K562 (cell line): ENCODE data around the gene SGMS1. TPM values are rescaled to one million over a fixed set of nuclear protein-coding genes. Genes with fewer than 3 reads are reported as not detected.

Experiments
- ERF ChIP-seq: fragments of 450-650 bp; formaldehyde crosslinking; IDR thresholded peaks from 2 replicates; pipeline ENCODE4 v1.4.0; 2020; ENCODE audit warnings: mild to moderate bottlenecking, mixed read lengths
- KLF1 ChIP-seq: fragments of 450-650 bp; IDR thresholded peaks from 2 replicates; pipeline ENCODE4 v1.6.1; 2016; ENCODE audit warnings: missing genetic modification characterization, missing compliant biosample characterization
- MEF2D ChIP-seq: conservative IDR thresholded peaks from 2 replicates; pipeline ENCODE4 v1.6.1; 2016; ENCODE audit warnings: low read depth, missing genetic modification characterization, missing compliant biosample characterization
- PTTG1 ChIP-seq: fragments of 450-650 bp; IDR thresholded peaks from 2 replicates; pipeline ENCODE4 v1.6.1; 2016; ENCODE audit warnings: low read depth, mild to moderate bottlenecking, missing genetic modification characterization, missing compliant biosample characterization
- TAF1 ChIP-seq: IDR thresholded peaks from 2 replicates; pipeline ENCODE4 v1.6.1; 2011; ENCODE audit warnings: mild to moderate bottlenecking, low read length, moderate library complexity; ENCODE audit not compliant: insufficient read depth, control insufficient read depth, severe bottlenecking; ENCODE audit errors: extremely low read depth
- ZBTB17 ChIP-seq: fragments of 450-650 bp; formaldehyde crosslinking; IDR thresholded peaks from 2 replicates; pipeline ENCODE4 v1.4.0; 2020; ENCODE audit warnings: mild to moderate bottlenecking
- ZC3H4 ChIP-seq: sonication (generic); formaldehyde crosslinking; IDR thresholded peaks from 2 replicates; pipeline ENCODE4 v1.9.0; 2021; ENCODE audit warnings: missing genetic modification reagents, borderline replicate concordance
- ZKSCAN8 ChIP-seq: fragments of 200-800 bp; sonication (Bioruptor generic); IDR thresholded peaks from 2 replicates; pipeline ENCODE4 v1.6.1; 2016; ENCODE audit warnings: missing genetic modification characterization, missing compliant biosample characterization
- ZNF717 ChIP-seq: fragments of 250-450 bp; sonication (Bioruptor Pico); IDR thresholded peaks from 2 replicates; pipeline ENCODE4 v1.5.0; 2021
- polyA plus RNA-seq, 8 experiments: library from polyadenylated mRNA; depleted of rRNA in 4 of 8; stranded (reverse) in 5 of 8; unstranded in 3 of 8; fragments of >200 nt; fragmentation: Nextera tagmentation in 2 of 8; fragmentation: Illumina TruSeq in 1 of 8; extraction: Ambion mirVana in 2 of 8; extraction: Trizol in 1 of 8; gene quantifications; 2 replicates each; pipeline versions ENCODE4 v1.2.1 to v1.2.3, GENCODE V29; 2011 to 2014; ENCODE audit warnings: inconsistent platforms in 1 of 8, missing spikeins in 1 of 8
- total RNA-seq, 7 experiments: library from RNA; depleted of rRNA in 6 of 7; stranded (reverse); fragments of >200 nt in 6 of 7; fragmentation: Illumina TruSeq in 2 of 7; extraction: Trizol in 2 of 7; gene quantifications; 2 replicates each; pipeline versions ENCODE4 v1.2.1 to v1.2.3, GENCODE V29; 2011 to 2021; ENCODE audit warnings: low replicate concordance in 1 of 7
- TF ChIP-seq, protein P1 (sequence below): conservative IDR thresholded peaks from 2 replicates; pipeline ENCODE4 v1.6.1; 2011; ENCODE audit warnings: low read depth, mild to moderate bottlenecking, low read length; ENCODE audit not compliant: control insufficient read depth
- TF ChIP-seq, protein P2 (sequence below): fragments of 450-650 bp; IDR thresholded peaks from 2 replicates; pipeline ENCODE4 v1.6.1; 2016; ENCODE audit warnings: mild to moderate bottlenecking
- TF ChIP-seq, protein P3 (sequence below): sonication (generic); formaldehyde crosslinking; IDR thresholded peaks from 2 replicates; pipeline ENCODE4 v1.8.0; 2022; ENCODE audit warnings: mild to moderate bottlenecking, missing genetic modification reagents
- TF ChIP-seq, protein P4 (sequence below): fragments of 250-450 bp; sonication (Bioruptor Pico); IDR thresholded peaks from 2 replicates; pipeline ENCODE4 v1.4.0; 2020

SGMS1 gene
- total and polyA plus RNA-seq, 9 of the 15 experiments (the other 6 are each of a cell fraction or from before 2014, with no cell fraction given), result 22.6 to 232 (median 82.2) TPM

DNA sequence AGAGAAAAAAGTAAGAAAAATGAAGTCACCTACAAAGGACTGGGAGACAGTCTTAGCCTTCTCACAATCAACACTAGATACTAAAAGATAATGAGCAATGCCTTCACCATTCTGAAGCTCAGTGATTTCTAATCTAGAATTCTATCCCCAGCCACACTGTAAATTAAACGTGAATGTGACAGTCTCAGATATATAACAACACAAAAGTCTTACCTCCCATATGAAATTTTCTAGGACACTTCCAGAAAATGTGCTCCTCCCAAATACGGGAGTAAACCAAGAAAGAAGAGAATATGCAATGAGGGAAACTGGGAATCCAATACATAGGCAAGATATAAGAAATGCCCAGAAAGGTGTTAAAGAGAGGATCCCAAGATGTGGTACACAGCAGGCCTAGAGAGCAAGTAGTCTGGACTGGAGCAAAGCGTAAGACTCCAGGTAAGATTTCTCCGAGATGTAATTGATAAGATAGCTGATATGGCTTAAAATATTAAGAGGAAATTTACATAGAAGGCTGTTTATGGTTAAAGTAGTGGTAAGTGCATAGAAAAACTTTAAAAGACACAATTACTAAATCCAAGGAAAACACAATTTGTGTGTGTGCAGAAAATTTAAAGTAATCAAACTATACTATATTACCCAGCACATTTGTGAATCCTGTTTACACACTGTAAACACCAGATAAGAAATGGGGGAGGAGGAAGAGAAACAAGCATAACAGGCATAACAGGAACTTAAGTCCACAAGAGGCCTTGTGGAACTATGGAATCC, 44.1 kb downstream of the SGMS1 start (continued):
- TF ChIP-seq, protein P1, sequence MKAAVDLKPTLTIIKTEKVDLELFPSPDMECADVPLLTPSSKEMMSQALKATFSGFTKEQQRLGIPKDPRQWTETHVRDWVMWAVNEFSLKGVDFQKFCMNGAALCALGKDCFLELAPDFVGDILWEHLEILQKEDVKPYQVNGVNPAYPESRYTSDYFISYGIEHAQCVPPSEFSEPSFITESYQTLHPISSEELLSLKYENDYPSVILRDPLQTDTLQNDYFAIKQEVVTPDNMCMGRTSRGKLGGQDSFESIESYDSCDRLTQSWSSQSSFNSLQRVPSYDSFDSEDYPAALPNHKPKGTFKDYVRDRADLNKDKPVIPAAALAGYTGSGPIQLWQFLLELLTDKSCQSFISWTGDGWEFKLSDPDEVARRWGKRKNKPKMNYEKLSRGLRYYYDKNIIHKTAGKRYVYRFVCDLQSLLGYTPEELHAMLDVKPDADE, result no peak
- TF ChIP-seq TAF1 (no peak), ZC3H4 (CRISPR knock-in tag) (no peak), MEF2D (tag) (no peak), PTTG1 (tag) (no peak), ZKSCAN8 (CRISPR knock-in tag) (0 out of 2 replicates have a peak, but pooled peaks have one; percentile 54), ZNF717 (CRISPR knock-in tag) (no peak), ERF (CRISPR knock-in tag) (no peak), KLF1 (tag) (no peak), ZBTB17 (CRISPR knock-in tag) (peak; percentile 14; the same call in 1 of the 2 replicates)
- TF ChIP-seq, protein P2, sequence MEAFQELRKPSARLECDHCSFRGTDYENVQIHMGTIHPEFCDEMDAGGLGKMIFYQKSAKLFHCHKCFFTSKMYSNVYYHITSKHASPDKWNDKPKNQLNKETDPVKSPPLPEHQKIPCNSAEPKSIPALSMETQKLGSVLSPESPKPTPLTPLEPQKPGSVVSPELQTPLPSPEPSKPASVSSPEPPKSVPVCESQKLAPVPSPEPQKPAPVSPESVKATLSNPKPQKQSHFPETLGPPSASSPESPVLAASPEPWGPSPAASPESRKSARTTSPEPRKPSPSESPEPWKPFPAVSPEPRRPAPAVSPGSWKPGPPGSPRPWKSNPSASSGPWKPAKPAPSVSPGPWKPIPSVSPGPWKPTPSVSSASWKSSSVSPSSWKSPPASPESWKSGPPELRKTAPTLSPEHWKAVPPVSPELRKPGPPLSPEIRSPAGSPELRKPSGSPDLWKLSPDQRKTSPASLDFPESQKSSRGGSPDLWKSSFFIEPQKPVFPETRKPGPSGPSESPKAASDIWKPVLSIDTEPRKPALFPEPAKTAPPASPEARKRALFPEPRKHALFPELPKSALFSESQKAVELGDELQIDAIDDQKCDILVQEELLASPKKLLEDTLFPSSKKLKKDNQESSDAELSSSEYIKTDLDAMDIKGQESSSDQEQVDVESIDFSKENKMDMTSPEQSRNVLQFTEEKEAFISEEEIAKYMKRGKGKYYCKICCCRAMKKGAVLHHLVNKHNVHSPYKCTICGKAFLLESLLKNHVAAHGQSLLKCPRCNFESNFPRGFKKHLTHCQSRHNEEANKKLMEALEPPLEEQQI, result no peak
- TF ChIP-seq, protein P3, sequence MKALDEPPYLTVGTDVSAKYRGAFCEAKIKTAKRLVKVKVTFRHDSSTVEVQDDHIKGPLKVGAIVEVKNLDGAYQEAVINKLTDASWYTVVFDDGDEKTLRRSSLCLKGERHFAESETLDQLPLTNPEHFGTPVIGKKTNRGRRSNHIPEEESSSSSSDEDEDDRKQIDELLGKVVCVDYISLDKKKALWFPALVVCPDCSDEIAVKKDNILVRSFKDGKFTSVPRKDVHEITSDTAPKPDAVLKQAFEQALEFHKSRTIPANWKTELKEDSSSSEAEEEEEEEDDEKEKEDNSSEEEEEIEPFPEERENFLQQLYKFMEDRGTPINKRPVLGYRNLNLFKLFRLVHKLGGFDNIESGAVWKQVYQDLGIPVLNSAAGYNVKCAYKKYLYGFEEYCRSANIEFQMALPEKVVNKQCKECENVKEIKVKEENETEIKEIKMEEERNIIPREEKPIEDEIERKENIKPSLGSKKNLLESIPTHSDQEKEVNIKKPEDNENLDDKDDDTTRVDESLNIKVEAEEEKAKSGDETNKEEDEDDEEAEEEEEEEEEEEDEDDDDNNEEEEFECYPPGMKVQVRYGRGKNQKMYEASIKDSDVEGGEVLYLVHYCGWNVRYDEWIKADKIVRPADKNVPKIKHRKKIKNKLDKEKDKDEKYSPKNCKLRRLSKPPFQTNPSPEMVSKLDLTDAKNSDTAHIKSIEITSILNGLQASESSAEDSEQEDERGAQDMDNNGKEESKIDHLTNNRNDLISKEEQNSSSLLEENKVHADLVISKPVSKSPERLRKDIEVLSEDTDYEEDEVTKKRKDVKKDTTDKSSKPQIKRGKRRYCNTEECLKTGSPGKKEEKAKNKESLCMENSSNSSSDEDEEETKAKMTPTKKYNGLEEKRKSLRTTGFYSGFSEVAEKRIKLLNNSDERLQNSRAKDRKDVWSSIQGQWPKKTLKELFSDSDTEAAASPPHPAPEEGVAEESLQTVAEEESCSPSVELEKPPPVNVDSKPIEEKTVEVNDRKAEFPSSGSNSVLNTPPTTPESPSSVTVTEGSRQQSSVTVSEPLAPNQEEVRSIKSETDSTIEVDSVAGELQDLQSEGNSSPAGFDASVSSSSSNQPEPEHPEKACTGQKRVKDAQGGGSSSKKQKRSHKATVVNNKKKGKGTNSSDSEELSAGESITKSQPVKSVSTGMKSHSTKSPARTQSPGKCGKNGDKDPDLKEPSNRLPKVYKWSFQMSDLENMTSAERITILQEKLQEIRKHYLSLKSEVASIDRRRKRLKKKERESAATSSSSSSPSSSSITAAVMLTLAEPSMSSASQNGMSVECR (CRISPR knock-in tag), result no peak
- TF ChIP-seq, protein P4, sequence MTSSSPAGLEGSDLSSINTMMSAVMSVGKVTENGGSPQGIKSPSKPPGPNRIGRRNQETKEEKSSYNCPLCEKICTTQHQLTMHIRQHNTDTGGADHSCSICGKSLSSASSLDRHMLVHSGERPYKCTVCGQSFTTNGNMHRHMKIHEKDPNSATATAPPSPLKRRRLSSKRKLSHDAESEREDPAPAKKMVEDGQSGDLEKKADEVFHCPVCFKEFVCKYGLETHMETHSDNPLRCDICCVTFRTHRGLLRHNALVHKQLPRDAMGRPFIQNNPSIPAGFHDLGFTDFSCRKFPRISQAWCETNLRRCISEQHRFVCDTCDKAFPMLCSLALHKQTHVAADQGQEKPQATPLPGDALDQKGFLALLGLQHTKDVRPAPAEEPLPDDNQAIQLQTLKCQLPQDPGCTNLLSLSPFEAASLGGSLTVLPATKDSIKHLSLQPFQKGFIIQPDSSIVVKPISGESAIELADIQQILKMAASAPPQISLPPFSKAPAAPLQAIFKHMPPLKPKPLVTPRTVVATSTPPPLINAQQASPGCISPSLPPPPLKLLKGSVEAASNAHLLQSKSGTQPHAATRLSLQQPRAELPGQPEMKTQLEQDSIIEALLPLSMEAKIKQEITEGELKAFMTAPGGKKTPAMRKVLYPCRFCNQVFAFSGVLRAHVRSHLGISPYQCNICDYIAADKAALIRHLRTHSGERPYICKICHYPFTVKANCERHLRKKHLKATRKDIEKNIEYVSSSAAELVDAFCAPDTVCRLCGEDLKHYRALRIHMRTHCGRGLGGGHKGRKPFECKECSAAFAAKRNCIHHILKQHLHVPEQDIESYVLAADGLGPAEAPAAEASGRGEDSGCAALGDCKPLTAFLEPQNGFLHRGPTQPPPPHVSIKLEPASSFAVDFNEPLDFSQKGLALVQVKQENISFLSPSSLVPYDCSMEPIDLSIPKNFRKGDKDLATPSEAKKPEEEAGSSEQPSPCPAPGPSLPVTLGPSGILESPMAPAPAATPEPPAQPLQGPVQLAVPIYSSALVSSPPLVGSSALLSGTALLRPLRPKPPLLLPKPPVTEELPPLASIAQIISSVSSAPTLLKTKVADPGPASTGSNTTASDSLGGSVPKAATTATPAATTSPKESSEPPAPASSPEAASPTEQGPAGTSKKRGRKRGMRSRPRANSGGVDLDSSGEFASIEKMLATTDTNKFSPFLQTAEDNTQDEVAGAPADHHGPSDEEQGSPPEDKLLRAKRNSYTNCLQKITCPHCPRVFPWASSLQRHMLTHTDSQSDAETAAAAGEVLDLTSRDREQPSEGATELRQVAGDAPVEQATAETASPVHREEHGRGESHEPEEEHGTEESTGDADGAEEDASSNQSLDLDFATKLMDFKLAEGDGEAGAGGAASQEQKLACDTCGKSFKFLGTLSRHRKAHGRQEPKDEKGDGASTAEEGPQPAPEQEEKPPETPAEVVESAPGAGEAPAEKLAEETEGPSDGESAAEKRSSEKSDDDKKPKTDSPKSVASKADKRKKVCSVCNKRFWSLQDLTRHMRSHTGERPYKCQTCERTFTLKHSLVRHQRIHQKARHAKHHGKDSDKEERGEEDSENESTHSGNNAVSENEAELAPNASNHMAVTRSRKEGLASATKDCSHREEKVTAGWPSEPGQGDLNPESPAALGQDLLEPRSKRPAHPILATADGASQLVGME (CRISPR knock-in tag), result no peak
